GM12878 (cell line): ENCODE data around the gene KRTAP10-5. TPM values are rescaled to one million over a fixed set of nuclear protein-coding genes. Genes with fewer than 3 reads are reported as not detected.

ENCODE experiments used
- ATAC-seq: fragments of 200-7000 bp; cut with Tn5 transposase; 3 replicates; pipeline ENCODE4 v1.9.1; 2020; ENCODE audit warnings: mild to moderate bottlenecking, moderate library complexity
- BruUV-seq: library from RNA; stranded (reverse); fragments of 400-500 nt; replicated peaks from 2 replicates; lab custom pipeline; 2021; lab: Mats Ljungman, UMichigan
- CTCF ChIA-PET: fragments of 300-600 bp; sonication (Branson Sonifier 250); formaldehyde crosslinking; extraction: SDS; loops from one replicate; lab custom pipeline; 2021; ENCODE audit warnings: inconsistent platforms; lab: Yijun Ruan, JAX
- POLR2A ChIA-PET: fragments of 350-600 bp; formaldehyde crosslinking; extraction: SDS; loops from one replicate; lab custom pipeline; 2021; ENCODE audit warnings: inconsistent platforms; lab: Charles Lee
- RAD21 ChIA-PET: fragments of 300-600 bp; sonication (Branson Sonifier 250); formaldehyde crosslinking; loops from one replicate; lab custom pipeline; 2023; ENCODE audit warnings: antibody characterized with exemption; ENCODE audit not compliant: unreplicated experiment; lab: Charles Lee
- SMC1A ChIA-PET: fragments of 300-600 bp; sonication (Branson Sonifier 250); formaldehyde crosslinking; loops from one replicate; lab custom pipeline; 2023; ENCODE audit not compliant: unreplicated experiment, uncharacterized antibody; lab: Charles Lee
- DNase-seq: peaks from one replicate; pipeline ENCODE4 v3.0.0-alpha.2; 2011; ENCODE audit warnings: low read depth, low spot score
- FAIRE-seq: peaks from 3 replicates; lab custom pipeline; 2011; peaks lifted over from hg19 to GRCh38; lab: Jason Lieb, UNC
- H2AFZ ChIP-seq: 2 replicates; pipeline ENCODE4 v1.6.0; 2011; ENCODE audit warnings: low read depth, low read length, control low read depth; ENCODE audit not compliant: control insufficient read depth
- H3K27ac ChIP-seq: 2 replicates; pipeline ENCODE4 v1.5.1; 2011; ENCODE audit warnings: control low read depth; ENCODE audit not compliant: control insufficient read depth, insufficient read depth
- H3K27me3 ChIP-seq, 2 experiments: replicated peaks in 1 of 2; 2 replicates each; pipeline versions ENCODE4 v1.6.0 to v1.6.1; 2011; ENCODE audit warnings: low read length in 1 of 2; ENCODE audit not compliant: control insufficient read depth in 2 of 2, insufficient read depth in 2 of 2
- H3K36me3 ChIP-seq, 2 experiments: 2 replicates each; pipeline ENCODE4 v1.5.1; 2011; ENCODE audit warnings: low read length in 1 of 2; ENCODE audit not compliant: control insufficient read depth in 2 of 2, insufficient read depth in 2 of 2
- H3K4me1 ChIP-seq: 2 replicates; pipeline ENCODE4 v1.6.1; 2011; ENCODE audit warnings: mild to moderate bottlenecking, low read length, moderate library complexity, mixed read lengths; ENCODE audit not compliant: control insufficient read depth, insufficient read depth
- H3K4me2 ChIP-seq: 2 replicates; pipeline ENCODE4 v1.6.0; 2011; ENCODE audit warnings: control low read depth; ENCODE audit not compliant: control insufficient read depth, insufficient read depth
- H3K4me3 ChIP-seq: fragments of 200-600 bp; sonication (generic); 2 replicates; pipeline ENCODE4 v1.5.1; 2016
- H3K79me2 ChIP-seq: 2 replicates; pipeline ENCODE4 v1.6.0; 2011; ENCODE audit warnings: low read length; ENCODE audit not compliant: control insufficient read depth, insufficient read depth
- H3K9ac ChIP-seq: 2 replicates; pipeline ENCODE4 v1.8.0; 2011; ENCODE audit warnings: low read length, control low read depth, mixed read lengths; ENCODE audit not compliant: control insufficient read depth, insufficient read depth
- H3K9me3 ChIP-seq: replicated peaks from 3 replicates; pipeline ENCODE4 v1.5.1; 2011; ENCODE audit warnings: mild to moderate bottlenecking, low read length; ENCODE audit not compliant: control insufficient read depth, insufficient read depth
- H4K20me1 ChIP-seq: 2 replicates; pipeline ENCODE4 v1.6.0; 2011; ENCODE audit not compliant: control insufficient read depth, insufficient read depth
- ATF7 ChIP-seq: fragments of 450-650 bp; IDR thresholded peaks from 2 replicates; pipeline ENCODE4 v1.6.1; 2016; ENCODE audit warnings: low read depth, mild to moderate bottlenecking
- CBFB ChIP-seq: IDR thresholded peaks from 2 replicates; pipeline ENCODE4 v1.6.1; 2016; ENCODE audit warnings: antibody characterized with exemption, low read depth
- CHD2 ChIP-seq: IDR thresholded peaks from 2 replicates; pipeline ENCODE4 v1.6.1; 2011; ENCODE audit warnings: low read depth, low read length, improper control_type of control experiment, borderline replicate concordance
- CREM ChIP-seq: IDR thresholded peaks from 2 replicates; pipeline ENCODE4 v1.6.1; 2014; ENCODE audit warnings: antibody characterized with exemption, low read depth
- DPF2 ChIP-seq: fragments of 450-650 bp; IDR thresholded peaks from 2 replicates; pipeline ENCODE4 v1.6.1; 2017; ENCODE audit warnings: mild to moderate bottlenecking
- IRF4 ChIP-seq: IDR thresholded peaks from 2 replicates; pipeline ENCODE4 v1.6.1; 2011; ENCODE audit warnings: low read depth, low read length
- IRF5 ChIP-seq: fragments of 450-650 bp; IDR thresholded peaks from 2 replicates; pipeline ENCODE4 v1.6.1; 2017; ENCODE audit warnings: borderline replicate concordance
- MXI1 ChIP-seq: fragments of 150-350 bp; IDR thresholded peaks from 2 replicates; pipeline ENCODE4 v1.6.1; 2011; ENCODE audit warnings: low read depth, mild to moderate bottlenecking, inconsistent platforms, low read length, improper control_type of control experiment
- NFXL1 ChIP-seq: fragments of 450-650 bp; IDR thresholded peaks from 2 replicates; pipeline ENCODE4 v1.6.1; 2017; ENCODE audit warnings: antibody characterized with exemption, mild to moderate bottlenecking, borderline replicate concordance
- NRF1 ChIP-seq: conservative IDR thresholded peaks from 2 replicates; pipeline ENCODE4 v1.6.1; 2011; ENCODE audit warnings: mild to moderate bottlenecking, low read depth, low read length, improper control_type of control experiment
- RELA ChIP-seq: fragments of 450-650 bp; IDR thresholded peaks from 2 replicates; pipeline ENCODE4 v1.8.0; 2014; ENCODE audit warnings: borderline replicate concordance; ENCODE audit not compliant: partially characterized antibody
- RELB ChIP-seq: fragments of 450-650 bp; IDR thresholded peaks from 2 replicates; pipeline ENCODE4 v1.6.1; 2017; ENCODE audit warnings: low read depth, mild to moderate bottlenecking, moderate library complexity
- SRF ChIP-seq, 2 experiments: IDR thresholded peaks; 2 replicates each; pipeline ENCODE4 v1.6.1; 2011; ENCODE audit warnings: low read depth in 2 of 2, low read length in 2 of 2, mild to moderate bottlenecking in 1 of 2, moderate library complexity in 1 of 2
- USF1 ChIP-seq: IDR thresholded peaks from 2 replicates; pipeline ENCODE4 v1.6.1; 2011; ENCODE audit warnings: borderline replicate concordance, low read depth, mild to moderate bottlenecking, moderate library complexity, mixed read lengths, low read length; ENCODE audit not compliant: insufficient read depth; ENCODE audit errors: extremely low read length
- ZBED1 ChIP-seq: IDR thresholded peaks from 2 replicates; pipeline ENCODE4 v1.6.1; 2016; ENCODE audit warnings: borderline replicate concordance
- WGBS: methylation state at CpG from one replicate; pipeline ENCODE4 v1.1.6; 2016; ENCODE audit warnings: low lambda C conversion rate; ENCODE audit not compliant: insufficient replicate concordance, insufficient coverage; ENCODE audit errors: missing lambda C conversion rate; 5-methylcytosine and 5-hydroxymethylcytosine counted together
- in situ Hi-C: fragments of 300-500 bp; cut with MboI; formaldehyde crosslinking; loops from 9 replicates; pipeline ENCODE4 v1.14.3; 2018; ENCODE audit warnings: mixed read lengths
- intact Hi-C: fragments of 100-400 bp; cut with micrococcal nuclease; formaldehyde crosslinking; loops from one replicate; pipeline ENCODE4 v1.14.2; 2022; ENCODE audit not compliant: unreplicated experiment
- polyA plus RNA-seq, 11 experiments: library from polyadenylated mRNA; depleted of rRNA in 4 of 11; unstranded in 6 of 11; stranded (reverse) in 5 of 11; fragments of >200 nt; fragmentation: Nextera tagmentation in 4 of 11; fragmentation: Illumina TruSeq in 1 of 11; extraction: Ambion mirVana in 4 of 11; extraction: Trizol in 1 of 11; gene quantifications; 1 replicate in 1 of 11; 2 replicates in 10 of 11; pipeline versions ENCODE4 v1.2.1 to v1.2.3, GENCODE V29; 2011 to 2016; ENCODE audit warnings: inconsistent platforms in 2 of 11, missing spikeins in 2 of 11, low read depth in 1 of 11
- total RNA-seq, 4 experiments: library from RNA; depleted of rRNA in 3 of 4; stranded (reverse); fragments of >200 nt in 3 of 4; fragmentation: Illumina TruSeq in 1 of 4; extraction: Trizol in 1 of 4; gene quantifications; 2 replicates each; pipeline versions ENCODE4 v1.2.1 to v1.2.3, GENCODE V29; 2013 to 2021

KRTAP10-5 gene
- total and polyA plus RNA-seq, 10 of the 15 experiments (the other 5 are each of a cell fraction or from before 2014, with no cell fraction given), result not detected

GRCh38 chr21:44535963-44536362, 44.4 kb downstream of the KRTAP10-5 start:
- Histone ChIP-seq H2AFZ (no peak overlapping the region), H3K9me3 (no peaks in the 10 kb centered on the region; the same call in 2 of the 3 replicates), H3K27me3 (no peaks in the 10 kb centered on the region), H3K4me2 (no peak overlapping the region), H3K79me2 (no peaks in the 10 kb centered on the region), H4K20me1 (no peaks in the 10 kb centered on the region), H3K4me1 (no peaks in the 10 kb centered on the region), H3K27ac (no peak overlapping the region), H3K36me3 (no peaks in the 10 kb centered on the region), H3K4me3 (no peak overlapping the region), H3K9ac (no peak overlapping the region)
- FAIRE-seq (no peak), DNase-seq (no peak), ATAC-seq (no peak)
- ChIA-PET POLR2A (no interaction called here), RAD21 (no interaction called here), CTCF (no interaction called here), SMC1A (no interaction called here)
- in situ Hi-C loops, result no loop called here
- 55% methylated on average over 7 of the region's 7 CpGs for WGBS
- intact Hi-C loops, result no loop called here
- no peak for TF ChIP-seq IRF5
- BruUV-seq, result no TSS peak

- Histone ChIP-seq H3K4me2 (no peak overlapping the region), H3K27ac (no peak overlapping the region), H4K20me1 (no peaks in the 10 kb centered on the region), H3K4me3 (no peak overlapping the region), H3K9ac (no peak overlapping the region), H3K36me3 (no peaks in the 10 kb centered on the region), H3K79me2 (no peaks in the 10 kb centered on the region), H3K9me3 (no peaks in the 10 kb centered on the region; the same call in 2 of the 3 replicates), H3K27me3 (no peaks in the 10 kb centered on the region), H3K4me1 (no peaks in the 10 kb centered on the region), H2AFZ (no peak overlapping the region)
- WGBS, result 74% methylated on average over 6 of the region's 6 CpGs
- CTCF ChIA-PET, result no interaction called here
- intact Hi-C loops, result no loop called here
- ATAC-seq, result no peak
- SMC1A ChIA-PET, result no interaction called here
- FAIRE-seq, result no peak
- in situ Hi-C loops, result no loop called here
- DNase-seq, result no peak
- no TSS peak for BruUV-seq
- POLR2A ChIA-PET, result no interaction called here
- RAD21 ChIA-PET, result no interaction called here
- no peak for TF ChIP-seq NRF1
- no peak for TF ChIP-seq RELA
- TF ChIP-seq USF1, result no peak
- no peak for TF ChIP-seq CHD2
- TF ChIP-seq CBFB, result no peak
- TF ChIP-seq DPF2, result no peak
- TF ChIP-seq ATF7, result no peak
- TF ChIP-seq CREM, result no peak
- no peak for TF ChIP-seq ZBED1
- TF ChIP-seq NFXL1, result no peak
- no peak for TF ChIP-seq SRF (IDR thresholded peaks at IDR 0.05; ENCODE audit: low read depth in 2 of 2, low read length in 2 of 2)
- no peak for TF ChIP-seq RELB
- no peak for TF ChIP-seq IRF4
- TF ChIP-seq MXI1, result no peak
These were observed 45.7 kb downstream of the KRTAP10-5 start for GRCh38 chr21:44534688-44535087.
